HG03342 (cell line): ENCODE measurements around the gene BIN2.
"Not testable (repeated sequence)": the region's sequence is repeated elsewhere in the genome, so short reads cannot be mapped to it uniquely, and the experiment has no call there.

ENCODE experiments used
- ATAC-seq: cut with Tn5 transposase; IDR thresholded peaks from one replicate; pipeline ENCODE4 v1.9.1; 2021; ENCODE audit warnings: mild to moderate bottlenecking, moderate library complexity; ENCODE audit not compliant: unreplicated experiment

BIN2 gene

DNA sequence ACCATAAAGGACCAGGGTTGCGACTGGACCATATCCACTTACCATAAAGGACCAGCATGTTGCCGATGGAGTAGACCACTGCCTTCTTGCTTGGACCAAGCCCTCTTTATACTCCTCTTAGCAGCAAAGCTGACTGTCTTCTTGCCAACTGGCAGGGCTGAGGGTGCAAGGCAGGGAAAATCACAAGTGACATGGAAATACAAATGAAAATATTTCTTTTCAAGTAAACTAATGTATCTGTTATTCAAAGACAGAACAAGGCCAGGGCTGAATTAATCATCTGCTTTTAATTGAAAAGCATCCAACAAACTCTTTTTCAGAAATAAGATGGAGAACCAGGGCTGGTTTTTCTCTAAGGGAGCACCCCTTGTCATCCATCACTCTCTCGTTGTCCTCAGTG lies 22.6 kb upstream of the BIN2 start, which contains the start of gene CELA1:
TSS of gene CELA1 (minus strand) at position 99 of the 400 bp plus-strand sequence. CDS start at position 58, 41 bp downstream.
- no peak for ATAC-seq

DNA sequence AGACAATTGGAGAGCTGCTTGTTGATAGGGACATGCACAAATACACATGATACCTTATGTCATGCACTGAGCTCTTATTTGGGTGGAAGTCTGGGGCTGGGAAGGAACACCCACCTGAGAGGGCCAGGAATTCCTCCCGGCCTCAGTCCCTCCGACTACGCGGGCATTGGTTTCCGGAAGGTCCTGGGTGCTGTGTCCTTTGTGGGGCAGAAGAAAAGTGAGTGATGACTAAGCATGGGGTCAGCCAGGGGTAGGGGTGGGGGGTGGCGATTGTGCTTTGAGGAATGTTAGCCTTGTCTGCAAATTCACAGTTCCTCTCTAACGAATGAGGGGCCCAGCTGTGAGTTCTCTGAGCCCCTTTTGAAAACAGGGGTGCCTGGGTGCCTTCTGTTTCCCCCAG lies 21.7 kb upstream of the BIN2 start:
- no peak for ATAC-seq

DNA sequence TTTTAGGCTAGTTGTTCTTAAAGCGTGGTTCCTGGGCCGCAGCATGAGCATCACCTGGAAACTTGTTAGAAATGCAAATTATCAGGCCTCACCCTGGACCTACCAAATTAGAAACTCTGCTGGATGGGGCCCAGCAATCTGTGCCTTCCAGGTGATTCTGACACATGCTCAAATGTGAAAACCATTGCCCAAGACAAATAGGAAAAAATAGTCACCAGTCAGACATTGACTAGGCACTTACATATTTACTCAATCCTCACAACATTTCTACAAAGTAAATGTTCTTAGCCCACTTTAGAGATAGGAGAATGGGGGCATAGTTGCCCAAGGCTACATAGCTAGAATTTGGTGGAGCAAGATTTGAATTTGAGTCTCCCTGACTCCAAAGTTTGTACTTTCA lies 19.2 kb upstream of the BIN2 start:
- no peak for ATAC-seq

DNA sequence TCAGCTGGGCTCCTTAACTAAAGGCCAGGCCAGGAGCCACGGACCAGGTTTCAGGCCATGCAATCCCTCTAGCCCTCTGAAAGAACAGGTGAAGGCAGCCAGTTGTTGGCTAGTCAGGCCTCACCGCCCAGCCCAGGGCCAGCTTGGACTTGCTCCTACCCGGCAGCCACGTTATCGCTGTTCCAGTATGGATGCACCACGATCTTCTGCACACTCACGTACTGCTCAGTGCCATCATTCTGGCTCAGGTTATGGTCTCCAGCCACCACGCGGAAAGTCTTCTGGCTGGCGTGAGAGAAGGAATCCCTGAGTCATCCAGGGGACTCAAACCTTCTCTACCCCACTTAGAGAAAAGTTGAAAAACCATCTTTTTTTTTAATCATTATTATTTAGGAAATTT lies 18.4 kb upstream of the BIN2 start:
- ATAC-seq, result no peak

DNA sequence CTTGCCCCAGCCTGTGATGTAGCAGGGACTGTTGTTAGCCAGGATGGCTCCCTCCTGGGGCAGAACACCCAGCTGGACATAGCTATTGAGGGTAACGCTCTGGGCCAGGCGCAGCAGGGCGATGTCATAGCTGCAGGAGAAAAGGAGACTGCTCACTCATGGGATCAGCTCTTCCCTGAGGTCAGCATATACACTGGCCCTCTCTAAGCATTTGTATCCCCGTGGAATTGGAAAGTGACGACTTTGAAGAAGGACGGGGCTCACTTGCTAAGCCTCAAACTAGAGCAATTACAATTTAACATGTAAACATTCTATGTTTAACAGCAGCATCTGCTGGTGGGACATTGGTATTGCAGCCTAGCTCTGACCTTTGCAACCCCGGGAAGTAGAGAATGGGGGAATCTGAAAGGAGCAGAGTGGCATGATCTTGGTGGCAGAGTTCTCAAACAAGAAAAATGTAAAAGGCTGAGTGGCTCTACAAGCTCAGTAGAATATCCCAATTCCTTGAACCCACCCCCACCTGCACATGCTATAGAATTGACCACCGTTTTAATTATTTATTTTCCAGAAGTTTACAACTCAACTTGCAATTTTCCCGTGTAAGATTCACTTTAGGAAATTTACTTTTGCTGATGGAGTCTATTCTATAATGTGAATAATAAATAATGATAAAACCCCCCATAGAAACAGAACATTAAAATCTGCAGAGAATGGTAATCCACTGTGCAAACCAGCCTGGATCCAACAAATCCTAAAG lies 17.5 kb upstream of the BIN2 start:
- no peak for ATAC-seq

DNA sequence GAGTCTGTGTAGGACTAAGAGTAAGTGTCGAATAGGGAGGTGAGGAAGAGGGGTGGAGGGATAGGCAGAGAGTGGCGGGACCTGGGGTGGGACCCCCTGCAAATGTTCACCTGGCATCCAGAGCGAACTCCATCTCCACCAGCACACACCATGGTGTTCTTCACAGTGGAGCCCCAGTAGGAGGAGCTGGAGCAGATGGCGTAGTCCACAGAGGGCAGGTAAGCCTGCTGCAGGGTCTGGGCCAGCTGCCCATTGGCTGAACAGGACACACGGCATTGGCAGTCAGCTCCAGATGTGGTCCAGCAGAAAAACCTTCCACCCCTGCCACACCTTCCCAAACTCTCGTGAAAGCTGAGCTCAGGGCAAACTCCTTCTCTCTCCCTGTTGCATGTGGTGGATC lies 15.8 kb upstream of the BIN2 start:
- no peak for ATAC-seq

DNA sequence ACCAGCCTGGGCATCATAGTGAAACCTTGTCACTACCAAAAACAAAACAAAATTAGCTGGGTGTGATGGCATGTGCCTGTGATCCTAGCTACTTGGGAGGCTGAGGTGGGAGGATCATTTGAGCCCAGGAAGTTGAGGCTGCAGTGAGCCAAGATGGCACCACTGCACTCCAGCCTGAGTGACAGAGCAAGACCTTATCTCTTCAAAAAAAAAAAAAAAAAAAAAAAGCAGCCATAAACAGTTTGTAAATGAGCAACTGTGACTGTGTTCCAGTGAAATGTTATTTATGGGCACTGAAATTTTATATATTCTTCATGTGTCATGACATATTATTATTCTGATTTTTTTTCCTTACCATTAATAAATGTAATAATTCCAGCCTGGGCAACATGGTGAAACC lies 13.4 kb upstream of the BIN2 start:
- ATAC-seq, result not testable (repeated sequence)

DNA sequence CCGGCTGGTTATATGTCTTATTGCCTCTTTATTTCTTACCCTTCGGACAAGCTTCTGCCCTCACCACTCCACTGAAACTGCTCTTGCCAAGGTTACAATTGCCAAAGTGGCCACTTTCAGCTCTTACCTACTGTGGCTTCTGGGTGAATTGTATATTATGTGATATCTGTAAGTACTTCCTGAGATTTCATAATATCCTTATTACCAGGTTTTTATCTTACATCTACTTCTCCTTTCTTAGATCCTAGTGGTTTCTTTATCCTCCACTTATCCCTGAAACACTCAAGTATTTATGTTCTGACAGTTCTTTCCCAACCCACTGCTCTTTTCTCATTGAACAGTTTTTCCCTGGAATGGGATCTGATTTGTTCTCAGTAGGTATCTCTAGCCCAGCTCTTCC lies 12.0 kb upstream of the BIN2 start:
- no peak for ATAC-seq

DNA sequence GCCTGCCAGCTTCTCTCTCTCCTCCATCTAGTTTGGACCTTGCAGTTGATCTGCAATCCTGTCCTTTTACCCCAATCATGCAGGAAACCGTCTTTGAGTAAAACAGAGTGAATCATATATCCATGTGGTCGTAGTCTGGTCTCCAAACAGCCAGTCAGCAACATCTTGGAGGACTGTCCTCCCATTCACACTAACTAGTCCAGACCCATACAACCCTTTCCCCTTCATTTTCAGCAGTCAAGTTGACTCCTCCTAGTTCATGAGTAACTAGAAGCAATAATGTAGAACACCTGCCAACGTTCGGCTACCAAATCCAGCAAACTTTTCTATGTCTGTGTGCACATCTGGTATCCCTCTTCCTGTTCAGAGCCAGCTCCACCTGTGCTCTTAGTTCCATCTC lies 10.8 kb upstream of the BIN2 start:
- ATAC-seq, result no peak

DNA sequence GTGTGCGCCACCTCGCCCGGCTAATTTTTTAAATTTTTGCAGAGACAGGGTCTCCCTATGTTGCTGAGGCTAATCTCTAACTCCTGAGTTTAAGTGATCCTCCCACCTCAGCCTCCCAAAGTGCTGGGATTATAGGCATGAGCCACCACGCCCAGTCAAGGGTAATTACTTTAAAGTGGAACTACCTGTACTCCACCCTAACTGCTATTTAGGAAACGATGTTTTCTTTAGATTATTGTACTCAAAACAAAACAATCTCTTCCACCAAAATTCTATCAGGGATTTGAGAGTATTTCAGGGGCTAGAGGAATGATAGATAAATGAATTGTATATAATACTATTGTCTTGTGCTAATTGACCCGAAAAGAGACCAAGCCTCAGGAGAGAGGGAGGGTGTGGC lies 9.6 kb upstream of the BIN2 start:
- no peak for ATAC-seq

DNA sequence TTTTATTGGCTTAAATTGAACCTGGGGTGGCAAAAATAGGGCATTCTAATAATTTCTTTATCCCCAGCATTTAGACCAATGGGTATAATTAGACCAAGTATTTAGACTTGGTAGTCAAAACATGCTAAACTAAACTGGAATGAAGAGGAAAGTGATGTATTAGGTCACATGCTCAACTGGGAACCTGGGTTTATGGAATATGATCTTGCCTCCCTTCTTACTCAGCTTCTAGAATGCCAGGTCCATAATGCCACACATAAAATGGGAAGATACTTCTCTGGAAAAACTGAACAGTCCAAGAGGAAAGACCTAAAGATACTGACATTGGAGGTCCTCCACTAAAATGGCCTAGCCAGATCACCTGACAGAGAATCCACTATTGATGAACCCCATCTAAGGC lies 6.2 kb upstream of the BIN2 start:
- no peak for ATAC-seq

DNA sequence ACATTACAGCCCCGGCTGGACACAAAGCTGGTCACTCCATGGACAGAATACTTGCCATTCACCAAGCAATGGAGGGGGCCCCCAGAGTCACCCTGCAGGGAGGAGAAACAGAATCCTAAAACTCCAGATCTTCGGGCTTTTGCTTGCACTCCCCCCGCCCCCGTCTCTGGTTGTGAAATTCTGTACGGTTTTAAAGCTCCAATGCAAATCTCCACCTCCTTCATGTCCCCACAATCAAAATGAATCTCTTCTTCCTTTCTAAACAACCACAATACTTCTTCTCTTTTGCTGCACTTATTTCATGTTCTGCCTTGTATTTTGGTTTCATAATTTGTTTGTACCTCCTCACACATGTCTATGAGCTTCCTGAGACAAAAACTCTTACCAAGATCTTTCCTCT lies 5.8 kb upstream of the BIN2 start:
- no peak for ATAC-seq

DNA sequence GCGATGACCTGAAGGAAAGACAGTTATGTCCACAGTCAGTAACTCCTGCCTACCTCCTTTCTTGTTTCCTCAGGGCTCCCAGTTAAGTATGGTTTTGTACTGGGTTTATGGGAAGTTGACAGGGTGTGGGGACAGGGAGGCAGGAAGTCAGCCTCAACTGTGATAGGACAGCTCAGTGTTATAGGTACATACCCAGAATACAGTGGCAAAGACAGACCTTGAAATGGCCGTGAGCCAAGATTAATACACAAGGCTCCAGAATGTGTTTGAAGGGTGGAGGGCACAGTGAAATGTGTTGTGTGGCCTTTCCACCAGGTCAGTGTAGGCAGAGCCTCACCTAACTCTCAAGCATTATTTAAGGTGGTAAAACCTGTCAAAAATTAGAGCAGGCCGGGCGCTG lies 4.6 kb upstream of the BIN2 start:
- no peak for ATAC-seq

DNA sequence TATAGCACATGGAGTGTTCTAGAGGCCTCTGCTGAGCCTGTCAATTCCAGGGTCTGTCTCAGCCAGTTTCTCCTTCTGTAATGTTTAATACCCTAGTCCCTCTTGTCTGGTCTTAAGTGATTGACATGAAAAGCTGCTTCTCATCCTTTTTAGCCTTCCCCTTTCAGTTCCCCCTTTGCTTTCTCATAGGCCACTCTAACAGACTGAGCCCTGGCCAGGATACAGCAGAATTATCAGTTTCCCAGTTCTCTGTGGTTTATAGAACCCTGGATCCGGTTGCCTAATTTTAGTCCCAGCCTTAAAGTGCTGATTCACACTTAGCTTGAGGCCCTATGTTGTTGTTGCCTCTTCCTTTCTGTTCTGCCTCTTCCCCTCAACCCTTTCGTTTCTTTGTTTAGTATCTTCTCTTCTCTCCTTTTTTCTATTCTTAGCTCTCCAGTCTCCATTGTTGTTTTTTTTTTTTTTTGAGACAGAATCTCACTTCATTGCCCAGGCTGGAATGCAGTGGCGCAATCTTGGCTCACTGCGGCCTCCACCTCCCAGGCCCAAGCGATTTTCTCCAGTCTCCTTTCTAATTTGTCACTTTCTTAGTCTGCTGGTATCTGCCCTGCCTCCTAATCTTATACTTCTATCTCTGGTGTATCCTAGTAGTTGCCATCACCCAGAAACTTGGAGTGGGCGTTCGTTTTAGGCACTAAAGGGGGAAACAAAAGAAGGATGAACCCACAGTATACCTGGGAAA lies 2.9 kb upstream of the BIN2 start:
- peak; percentile 50 for ATAC-seq

DNA sequence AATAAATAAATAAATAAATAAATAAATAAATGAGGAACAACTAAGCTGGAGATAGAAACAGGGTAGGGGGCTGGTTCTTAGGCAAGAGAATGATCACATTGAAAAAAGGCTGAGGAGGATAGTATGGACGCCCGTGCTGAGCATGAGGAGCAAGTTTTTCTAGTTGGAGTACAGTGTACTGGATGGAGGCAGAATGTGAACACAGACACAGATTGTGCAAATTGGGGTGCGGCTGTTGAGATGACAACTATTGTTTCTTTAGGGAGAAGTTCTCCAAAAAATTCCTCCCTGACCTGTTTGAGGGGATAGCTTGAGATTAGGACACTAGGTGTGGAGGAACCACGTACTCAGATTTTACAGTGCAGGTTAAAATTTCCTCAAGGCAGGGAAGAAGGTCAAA lies 979 bp upstream of the BIN2 start:
- ATAC-seq, result no peak

DNA sequence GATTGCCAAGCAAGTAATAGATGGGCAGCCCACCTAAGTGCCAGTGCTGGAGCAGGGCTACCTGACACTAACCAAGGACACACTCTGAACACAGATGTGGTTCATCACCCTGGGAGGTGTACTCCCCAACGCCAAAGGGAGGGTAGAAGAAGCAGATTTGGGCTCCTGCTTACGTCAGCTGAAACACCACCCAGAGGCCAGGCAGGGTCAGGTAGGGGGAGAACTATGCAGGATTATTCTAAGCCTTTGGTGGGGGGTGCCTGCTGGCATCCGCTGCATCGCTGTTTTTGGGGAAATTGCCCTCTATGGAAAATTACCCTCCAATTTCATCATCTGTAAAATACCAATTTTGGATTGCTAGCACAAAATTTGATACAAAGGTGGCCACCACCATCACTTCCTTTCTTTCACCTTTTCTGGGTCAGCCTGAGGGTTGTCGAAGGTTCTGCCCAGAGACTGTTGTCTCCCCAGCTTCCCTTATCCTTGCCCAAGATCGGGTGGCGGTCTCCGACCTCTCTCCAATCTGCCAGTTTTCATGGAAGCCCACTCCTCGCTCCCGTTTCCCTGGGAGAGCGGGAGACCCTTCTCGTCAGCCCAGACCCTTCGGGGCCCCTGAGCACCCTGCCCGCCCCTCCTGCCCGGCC lies 535 bp downstream of the BIN2 start:
- no peak for ATAC-seq

DNA sequence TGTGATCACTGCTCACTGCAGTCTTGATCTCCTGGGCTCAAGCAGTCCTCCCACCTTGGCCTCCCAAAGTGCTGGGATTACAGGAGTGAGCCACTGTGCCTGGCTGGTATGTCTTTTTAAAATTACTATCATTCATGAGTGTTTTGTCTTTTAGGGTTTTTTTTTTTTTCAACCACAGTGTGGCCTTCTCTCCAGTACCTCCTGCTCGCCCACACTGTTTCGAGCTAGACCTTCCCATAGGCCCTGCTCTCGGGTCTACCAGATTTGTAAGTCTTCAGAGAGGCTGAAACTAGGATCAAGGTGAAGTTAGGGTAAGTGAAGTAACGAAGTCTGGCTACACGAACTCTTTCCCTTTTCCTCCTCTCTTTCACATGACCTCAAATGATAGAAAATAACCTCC lies 1.5 kb downstream of the BIN2 start:
- ATAC-seq, result no peak

DNA sequence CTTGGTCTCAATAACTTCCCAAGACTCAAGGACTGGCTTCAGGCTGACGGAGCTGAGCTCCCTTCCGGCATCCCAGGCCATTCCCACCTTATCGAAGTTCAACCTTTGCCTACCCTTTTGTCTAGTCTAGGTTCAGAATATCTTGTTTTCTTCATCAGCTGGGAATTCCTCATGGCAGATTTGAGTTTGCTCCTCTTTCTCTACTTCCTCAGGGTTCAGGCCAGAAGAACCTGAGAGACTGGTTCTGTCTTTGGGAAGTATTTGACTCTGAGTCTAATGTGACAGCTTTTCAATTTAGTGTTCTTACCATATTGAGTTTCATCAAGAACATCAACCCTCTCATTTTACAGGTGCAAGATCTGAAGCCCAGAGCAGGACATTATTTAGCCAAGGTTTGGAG lies 2.1 kb downstream of the BIN2 start:
- ATAC-seq, result no peak

DNA sequence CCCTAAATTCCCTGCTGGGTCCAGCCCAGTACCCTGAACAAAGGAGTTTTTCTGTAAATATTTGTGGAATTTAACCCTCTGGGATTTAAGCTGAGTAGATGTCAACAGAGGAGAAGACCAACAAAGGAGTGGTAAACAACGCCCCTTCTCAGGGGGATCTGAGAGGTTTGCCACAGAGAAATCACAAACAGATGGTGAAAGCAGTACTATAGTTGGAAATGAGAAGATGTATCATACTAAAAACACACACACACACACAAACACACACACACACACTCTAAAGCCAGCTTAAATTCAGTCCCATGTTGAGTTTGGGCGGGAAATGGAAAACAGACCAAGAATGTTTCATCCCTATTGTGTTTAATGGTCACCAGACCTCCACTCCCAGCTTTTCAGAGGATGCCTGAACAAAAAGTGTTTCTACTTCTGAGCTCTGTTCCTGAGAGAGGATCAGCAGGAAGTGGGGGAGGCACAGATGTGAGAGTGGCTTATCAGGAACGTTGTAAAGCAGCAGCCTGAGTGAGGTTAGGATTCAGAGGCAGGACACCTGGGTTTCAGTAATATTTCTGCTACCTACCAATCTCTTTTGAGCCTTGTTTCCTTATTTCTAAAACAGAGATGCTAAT lies 3.2 kb downstream of the BIN2 start:
- ATAC-seq, result no peak

DNA sequence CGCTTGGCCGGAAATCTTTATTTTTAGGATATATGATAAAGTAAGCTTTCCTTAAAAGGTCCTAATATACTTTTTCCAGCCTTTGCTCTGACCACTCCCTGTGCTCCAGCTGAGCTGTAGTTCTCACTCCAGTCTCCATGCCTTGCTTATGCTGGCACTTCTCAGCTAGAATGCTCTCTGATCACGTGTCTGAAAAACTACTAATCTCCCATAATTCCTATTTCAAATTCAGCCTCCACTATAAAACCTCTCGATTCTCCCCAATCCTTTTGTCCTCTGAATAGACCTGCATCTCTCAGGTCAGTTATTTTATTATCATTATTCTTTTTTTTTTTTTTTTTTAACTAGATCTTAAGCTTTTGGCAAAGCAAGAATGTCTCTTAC lies 3.7 kb downstream of the BIN2 start:
- no peak for ATAC-seq

DNA sequence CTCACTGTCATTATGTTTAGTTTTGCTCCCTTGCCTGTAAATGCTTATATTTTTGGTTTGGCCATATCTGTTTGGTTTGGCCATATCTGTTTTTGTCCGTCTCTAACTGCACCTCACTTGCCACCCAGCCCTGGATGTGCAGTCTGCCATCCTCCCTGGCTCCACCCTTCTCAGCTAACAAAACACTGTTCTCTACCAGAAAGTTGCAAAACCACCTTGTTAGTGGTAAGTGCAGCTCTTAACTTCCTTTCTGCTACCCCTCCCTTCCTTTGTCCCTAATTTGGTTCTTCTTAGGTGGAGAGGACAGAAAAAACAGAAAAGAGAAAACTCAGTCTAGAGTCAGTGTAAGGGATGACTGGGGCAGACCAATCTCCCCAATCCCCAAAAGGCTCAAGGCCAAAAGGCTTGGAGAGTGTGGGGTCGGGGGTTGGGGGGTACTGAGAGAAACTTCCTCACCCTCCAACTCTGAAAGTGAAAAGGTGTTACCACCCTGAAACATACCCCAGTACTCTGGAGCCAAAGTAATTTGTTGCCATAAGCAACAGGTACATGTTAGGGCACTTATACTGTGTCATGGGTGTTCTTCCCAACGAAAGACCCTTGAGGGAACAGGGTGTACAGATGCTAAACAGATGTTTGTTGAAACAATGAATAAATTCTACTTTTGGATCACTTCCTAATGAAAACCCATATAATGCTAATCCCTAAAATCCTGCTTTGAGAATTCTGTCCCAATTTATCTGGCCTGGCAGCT lies 5.0 kb downstream of the BIN2 start:
- no peak for ATAC-seq
